ENCODE data around the gene GLB1L. TPM values are rescaled to one million over a fixed set of nuclear protein-coding genes. Genes with fewer than 3 reads are reported as not detected.

The GLB1L gene
- total and polyA plus RNA-seq, 2 donors from 2014 or later, result 19.7 to 20.6 TPM

DNA sequence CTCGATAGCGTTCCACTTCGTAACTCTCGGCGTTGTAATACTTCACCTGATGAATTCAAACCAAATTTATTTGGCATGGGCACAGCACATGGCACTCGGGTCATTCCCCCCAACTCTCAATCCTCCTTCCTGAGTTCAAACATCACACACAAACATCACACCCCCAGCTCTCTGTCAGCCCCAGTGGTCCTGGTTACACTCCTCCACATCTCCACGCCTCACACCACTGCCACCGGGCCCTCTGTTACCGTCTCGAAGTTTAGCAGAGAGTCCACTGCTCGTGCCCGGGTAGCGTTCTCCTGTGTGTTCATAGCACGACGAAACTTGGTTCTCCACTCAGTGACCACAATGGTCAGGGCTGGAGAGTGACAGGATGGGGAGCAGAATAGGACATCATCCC is 31.1 kb downstream of the GLB1L start:
- H3K9ac ChIP-seq (ENCODE audit: low read length in 3 of 3), result no peak overlapping the region
- DNase-seq, result no peak
- no peaks in the 10 kb centered on the region for H3K27me3 ChIP-seq (ENCODE audit: control insufficient read depth, insufficient read depth, low read length)
- H3K4me3 ChIP-seq (ENCODE audit: low read length in 3 of 3), result no peak overlapping the region
- H3K9me3 ChIP-seq (ENCODE audit: control insufficient read depth in 2 of 3, insufficient read depth in 1 of 3, low read length in 3 of 3), result no peaks in the 10 kb centered on the region
- H3K27ac ChIP-seq (ENCODE audit: low read depth in 2 of 2, low read length in 2 of 2), result no peak overlapping the region
- no peak for FAIRE-seq
- intact Hi-C loops (cut with DNase I), result no loop called here
- peaks cover 2 to 26% (median 10%) of the 10 kb centered on the region in 3 donors for H3K36me3 ChIP-seq (ENCODE audit: control insufficient read depth in 2 of 3, insufficient read depth in 3 of 3, low read length in 3 of 3)
- peaks cover 0 to 9% (median 2%) of the 10 kb centered on the region in 3 donors for H3K4me1 ChIP-seq (ENCODE audit: control insufficient read depth in 2 of 3, insufficient read depth in 2 of 3, low read depth in 1 of 3, low read length in 3 of 3)
- TF ChIP-seq, protein P1, sequence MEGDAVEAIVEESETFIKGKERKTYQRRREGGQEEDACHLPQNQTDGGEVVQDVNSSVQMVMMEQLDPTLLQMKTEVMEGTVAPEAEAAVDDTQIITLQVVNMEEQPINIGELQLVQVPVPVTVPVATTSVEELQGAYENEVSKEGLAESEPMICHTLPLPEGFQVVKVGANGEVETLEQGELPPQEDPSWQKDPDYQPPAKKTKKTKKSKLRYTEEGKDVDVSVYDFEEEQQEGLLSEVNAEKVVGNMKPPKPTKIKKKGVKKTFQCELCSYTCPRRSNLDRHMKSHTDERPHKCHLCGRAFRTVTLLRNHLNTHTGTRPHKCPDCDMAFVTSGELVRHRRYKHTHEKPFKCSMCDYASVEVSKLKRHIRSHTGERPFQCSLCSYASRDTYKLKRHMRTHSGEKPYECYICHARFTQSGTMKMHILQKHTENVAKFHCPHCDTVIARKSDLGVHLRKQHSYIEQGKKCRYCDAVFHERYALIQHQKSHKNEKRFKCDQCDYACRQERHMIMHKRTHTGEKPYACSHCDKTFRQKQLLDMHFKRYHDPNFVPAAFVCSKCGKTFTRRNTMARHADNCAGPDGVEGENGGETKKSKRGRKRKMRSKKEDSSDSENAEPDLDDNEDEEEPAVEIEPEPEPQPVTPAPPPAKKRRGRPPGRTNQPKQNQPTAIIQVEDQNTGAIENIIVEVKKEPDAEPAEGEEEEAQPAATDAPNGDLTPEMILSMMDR (IDR thresholded peaks at IDR 0.05; ENCODE audit: borderline replicate concordance, extremely low read depth, insufficient read depth), result no peak

DNA sequence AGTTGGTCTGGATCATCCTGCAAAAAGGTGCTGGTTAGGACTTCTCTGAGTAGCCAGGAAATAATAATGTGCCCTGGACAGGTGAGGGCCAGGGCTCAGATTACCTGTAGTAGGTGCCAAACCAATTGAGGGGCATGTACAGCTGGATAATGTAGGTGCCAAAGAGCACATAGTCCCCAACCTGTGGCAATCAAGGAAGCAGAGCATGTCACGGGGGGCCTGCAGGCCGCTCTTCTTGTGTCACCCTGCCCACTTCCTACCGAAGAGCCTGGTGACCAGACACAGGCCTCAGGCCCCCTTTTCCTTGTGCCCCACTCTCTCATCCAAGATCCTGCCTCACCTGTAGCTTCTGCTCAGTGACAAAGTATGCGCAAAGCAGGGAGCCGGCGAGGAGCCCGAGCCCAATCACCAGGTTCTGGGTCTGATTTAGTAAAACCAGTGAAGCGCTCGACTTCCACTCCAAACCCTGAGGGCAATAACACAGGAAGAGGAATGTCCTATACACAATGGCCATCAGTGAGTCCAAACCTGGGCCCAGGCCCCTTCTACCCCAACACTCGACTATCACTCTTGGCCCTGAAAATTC is 31.7 kb downstream of the GLB1L start:
- peaks cover 0 to 6% (median 0%) of the 10 kb centered on the region in 3 donors for H3K4me1 ChIP-seq (ENCODE audit: control insufficient read depth in 2 of 3, insufficient read depth in 2 of 3, low read depth in 1 of 3, low read length in 3 of 3)
- no peaks in the 10 kb centered on the region for H3K27me3 ChIP-seq (ENCODE audit: control insufficient read depth, insufficient read depth, low read length)
- no peak overlapping the region for H3K9ac ChIP-seq (ENCODE audit: low read length in 3 of 3)
- H3K4me3 ChIP-seq (ENCODE audit: low read length in 3 of 3), result no peak overlapping the region
- peaks cover 2 to 31% (median 16%) of the 10 kb centered on the region in 3 donors for H3K36me3 ChIP-seq (ENCODE audit: control insufficient read depth in 2 of 3, insufficient read depth in 3 of 3, low read length in 3 of 3)
- TF ChIP-seq, protein P1 (IDR thresholded peaks at IDR 0.05; ENCODE audit: borderline replicate concordance, extremely low read depth, insufficient read depth), result no peak
- H3K9me3 ChIP-seq (ENCODE audit: control insufficient read depth in 2 of 3, insufficient read depth in 1 of 3, low read length in 3 of 3), result no peaks in the 10 kb centered on the region
- FAIRE-seq, result no peak
- intact Hi-C loops (cut with DNase I), result no loop called here
- no peak overlapping the region for H3K27ac ChIP-seq (ENCODE audit: low read depth in 2 of 2, low read length in 2 of 2)
- DNase-seq, result no peak

DNA sequence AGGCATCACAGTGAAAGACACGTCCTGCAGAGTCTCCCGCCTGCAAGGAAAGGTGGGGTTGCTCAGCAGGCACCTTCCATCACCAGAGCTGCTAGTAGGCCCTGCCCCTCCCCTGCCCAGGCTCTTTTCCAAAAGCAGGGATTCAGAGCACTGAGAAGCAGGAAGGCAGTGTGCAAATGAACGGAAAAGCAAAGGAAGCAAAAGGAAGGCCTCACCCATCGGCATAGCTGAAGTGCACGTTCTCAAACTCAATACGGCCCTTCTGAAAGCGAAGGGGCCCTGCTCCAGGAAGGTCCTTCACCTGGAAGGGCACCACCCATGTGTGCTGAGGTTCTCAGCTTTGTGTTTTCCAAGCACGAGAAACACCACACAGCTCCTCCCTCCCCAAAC is 32.2 kb downstream of the GLB1L start:
- H3K36me3 ChIP-seq (ENCODE audit: control insufficient read depth in 2 of 3, insufficient read depth in 3 of 3, low read length in 3 of 3), result peaks cover 2 to 37% (median 20%) of the 10 kb centered on the region in 3 donors
- TF ChIP-seq, protein P1 (IDR thresholded peaks at IDR 0.05; ENCODE audit: borderline replicate concordance, extremely low read depth, insufficient read depth), result no peak

More for the DNA sequence above, 32.2 kb downstream of the GLB1L start:
- FAIRE-seq (no peak), DNase-seq (no peak)
- H3K27me3 ChIP-seq (ENCODE audit: control insufficient read depth, insufficient read depth, low read length), result no peaks in the 10 kb centered on the region
- intact Hi-C loops (cut with DNase I), result no loop called here
- H3K27ac ChIP-seq (ENCODE audit: low read depth in 2 of 2, low read length in 2 of 2), result no peak overlapping the region
- no peaks in the 10 kb centered on the region for H3K9me3 ChIP-seq (ENCODE audit: control insufficient read depth in 2 of 3, insufficient read depth in 1 of 3, low read length in 3 of 3)
- H3K4me3 ChIP-seq (ENCODE audit: low read length in 3 of 3), result no peak overlapping the region
- peaks cover 0 to 4% (median 2%) of the 10 kb centered on the region in 3 donors for H3K4me1 ChIP-seq (ENCODE audit: control insufficient read depth in 2 of 3, insufficient read depth in 2 of 3, low read depth in 1 of 3, low read length in 3 of 3)
- no peak overlapping the region for H3K9ac ChIP-seq (ENCODE audit: low read length in 3 of 3)
